GM19193 (cell line): Measurements from ENCODE around the gene PTCD3.

ENCODE experiments used
- POLR2A ChIP-seq: IDR thresholded peaks from 4 replicates; pipeline ENCODE4 v1.6.1; 2011; ENCODE audit not compliant: insufficient read depth, insufficient read length; ENCODE audit errors: extremely low read depth

The PTCD3 gene

DNA sequence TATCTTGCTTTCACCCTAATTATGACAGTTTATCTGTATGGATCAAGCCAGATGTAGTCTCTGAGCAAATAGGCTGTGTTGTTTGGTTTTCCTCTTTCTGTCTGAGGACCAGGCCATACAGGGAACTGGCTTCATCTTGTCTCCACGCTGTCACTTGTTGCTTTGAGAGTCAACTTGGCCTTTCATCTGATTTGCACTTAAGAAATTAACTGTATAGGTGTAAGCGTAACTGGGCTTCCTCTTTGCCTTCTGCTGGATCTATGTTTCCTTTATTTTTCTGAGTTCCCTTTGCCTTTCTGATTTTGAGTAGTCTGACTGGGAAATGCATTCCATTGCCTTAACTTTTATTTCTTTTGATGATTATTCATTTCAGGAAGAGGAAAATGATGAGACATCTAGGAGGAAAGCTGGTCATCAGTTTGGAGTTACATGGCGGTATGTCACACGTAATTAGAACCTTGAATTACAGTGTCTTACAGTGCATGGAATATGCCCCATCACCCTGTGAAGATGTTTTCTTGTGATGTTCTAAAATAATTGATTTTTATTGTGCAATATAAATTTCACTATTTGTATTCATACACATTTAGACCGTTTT, 17.4 kb downstream of the PTCD3 start:
- TF ChIP-seq POLR2A: no peak

DNA sequence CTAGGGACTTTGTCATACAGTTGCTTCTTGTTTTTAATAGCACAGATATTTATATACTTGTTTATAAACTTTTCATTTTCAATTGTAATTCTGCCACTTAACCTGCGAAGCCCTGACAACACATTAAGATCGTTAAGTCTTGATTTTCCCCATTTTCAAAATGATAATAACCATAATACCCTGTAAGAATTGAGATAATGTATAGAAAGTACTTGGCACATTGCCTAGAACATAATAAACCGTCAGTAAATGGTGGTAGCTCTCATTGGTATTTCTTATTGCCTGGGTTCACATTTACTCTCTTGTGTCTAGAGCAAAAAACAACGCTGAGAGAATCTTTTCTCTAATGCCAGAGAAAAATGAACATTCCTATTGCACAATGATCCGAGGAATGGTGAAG, 18.6 kb downstream of the PTCD3 start:
- TF ChIP-seq POLR2A: no peak

DNA sequence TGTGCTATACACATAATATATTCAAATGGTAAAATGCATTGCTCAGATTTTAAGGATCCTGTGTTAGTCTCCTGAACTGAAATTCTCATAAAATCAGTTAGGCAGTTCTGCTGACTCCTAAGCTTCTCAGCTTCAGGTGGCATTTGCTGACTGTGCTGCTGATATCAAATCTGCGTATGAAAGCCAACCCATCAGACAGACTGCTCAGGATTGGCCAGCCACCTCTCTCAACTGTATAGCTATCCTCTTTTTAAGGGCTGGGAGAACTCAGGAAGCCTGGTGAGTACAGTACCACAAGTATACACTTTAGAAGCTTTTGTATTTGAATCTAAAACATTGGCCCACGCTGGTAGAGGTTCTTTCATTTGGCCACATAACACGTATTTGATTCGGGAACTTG, 28.7 kb downstream of the PTCD3 start:
- no peak for TF ChIP-seq POLR2A

DNA sequence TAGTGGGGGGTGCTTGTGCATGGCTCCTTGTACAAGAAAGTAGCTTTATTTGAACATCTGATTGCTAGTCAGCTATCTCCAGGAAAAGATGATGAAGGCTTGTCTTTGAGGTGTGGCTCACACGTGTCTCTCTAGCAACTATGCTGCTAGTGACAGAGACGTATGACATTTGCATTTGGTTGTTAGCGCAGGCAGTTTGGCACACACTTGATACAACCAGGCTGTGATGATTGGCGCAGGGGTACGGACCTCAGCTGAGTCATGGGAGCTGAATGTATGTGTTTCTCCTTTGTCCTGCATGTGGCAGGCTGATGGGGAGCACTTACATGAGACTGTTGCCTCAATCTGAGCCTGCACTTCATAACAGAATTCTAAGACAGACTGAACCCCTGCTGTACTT, 29.6 kb downstream of the PTCD3 start:
- no peak for TF ChIP-seq POLR2A

DNA sequence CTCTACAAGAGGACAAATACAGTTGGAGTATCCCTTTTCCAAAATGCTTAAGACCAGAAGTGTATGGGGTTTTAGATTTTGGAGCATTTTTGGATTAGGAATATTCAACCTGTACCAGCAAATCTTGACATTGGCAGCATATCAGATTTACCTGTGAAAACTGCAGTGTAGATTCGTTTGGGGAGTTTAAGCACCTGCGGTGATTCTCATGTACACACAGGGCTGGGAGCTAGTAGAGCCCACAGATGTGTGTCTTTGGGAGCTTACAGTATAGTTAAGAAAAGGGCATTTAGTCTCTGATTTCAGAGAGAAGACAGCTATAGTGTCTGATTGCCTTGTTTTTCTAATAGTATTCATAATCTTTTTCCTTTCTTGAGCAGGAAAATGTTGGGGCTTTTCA, 30.1 kb downstream of the PTCD3 start:
- no peak for TF ChIP-seq POLR2A

DNA sequence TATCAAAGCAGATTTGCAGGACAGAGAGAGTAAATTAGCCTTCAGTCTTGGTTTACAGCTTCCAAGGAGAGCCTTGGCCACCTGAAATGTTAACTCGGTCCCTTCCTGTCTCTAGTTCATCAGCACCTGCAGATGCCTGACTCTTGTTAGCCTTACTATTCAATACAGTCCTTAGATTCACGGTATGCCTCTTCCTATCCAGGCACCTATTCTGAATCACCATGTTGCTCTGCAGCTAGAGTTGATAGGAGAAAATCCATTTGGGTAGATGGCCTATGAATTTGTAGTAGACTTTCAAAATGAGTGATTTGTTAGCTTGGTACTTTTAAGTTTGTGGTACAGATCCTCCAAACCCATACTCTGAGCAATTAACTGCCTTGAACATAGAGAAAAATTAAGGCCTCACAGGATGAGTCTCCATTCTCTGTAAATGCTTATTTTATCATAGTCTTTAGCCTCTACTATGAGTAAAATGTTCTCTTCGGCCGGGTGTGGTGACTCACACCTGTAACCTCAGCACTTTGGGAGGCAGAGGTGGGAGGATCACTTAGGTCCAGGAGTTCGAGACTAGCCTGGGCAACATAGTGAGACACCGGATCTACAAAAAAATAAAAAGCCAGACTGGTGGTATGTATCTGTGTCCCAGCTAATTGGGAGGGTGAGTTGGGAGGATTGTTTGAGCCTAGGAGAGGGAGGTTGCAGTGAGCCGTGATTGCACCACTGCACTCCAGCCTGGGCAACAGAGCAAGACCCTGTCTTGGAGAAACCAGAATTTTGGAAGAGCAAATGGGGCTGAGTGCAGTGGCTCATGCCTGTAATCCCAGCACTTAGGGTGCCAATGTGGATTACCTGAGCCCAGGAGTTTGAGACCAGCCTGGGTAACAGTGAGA, 32.9 kb downstream of the PTCD3 start:
- no peak for TF ChIP-seq POLR2A

DNA sequence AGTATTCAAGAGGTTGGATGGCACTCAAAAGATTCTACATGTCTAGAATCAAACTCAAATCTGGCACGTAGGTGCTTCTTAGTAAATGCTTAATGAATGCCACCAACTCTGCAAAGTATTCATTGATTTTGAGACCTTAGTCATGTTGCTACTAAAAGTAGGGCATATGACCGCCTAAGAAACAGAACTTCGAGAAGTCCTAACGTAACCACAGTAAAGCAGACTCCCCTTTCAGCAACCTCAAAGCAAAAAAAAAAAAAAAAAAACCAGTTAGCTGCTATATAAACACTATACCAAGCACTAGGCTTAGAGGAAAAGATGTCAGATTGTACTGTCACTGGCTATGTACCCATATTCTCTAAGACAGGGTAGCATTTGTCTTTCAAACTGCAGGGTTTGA, 33.9 kb downstream of the PTCD3 start:
- no peak for TF ChIP-seq POLR2A

DNA sequence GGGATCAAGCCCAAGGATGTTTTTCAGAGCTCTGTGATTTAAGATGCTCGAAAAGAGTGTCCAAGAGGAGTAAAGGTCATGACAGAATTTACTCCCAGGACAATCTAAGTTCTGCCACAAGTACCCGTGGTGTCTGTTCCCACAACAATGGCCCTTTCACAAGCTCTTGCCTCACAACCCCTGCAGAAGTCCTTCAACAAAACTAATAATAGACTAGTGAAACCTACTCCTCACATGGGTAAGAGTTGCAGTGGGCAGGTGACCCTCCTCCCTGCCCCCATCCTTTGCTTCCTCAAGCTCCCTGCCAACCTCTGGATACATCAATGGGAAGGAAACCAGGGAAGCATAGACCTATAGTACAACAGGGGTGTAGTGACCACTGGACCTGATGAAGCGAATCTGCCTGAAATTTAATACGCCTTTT, 34.9 kb downstream of the PTCD3 start:
- no peak for TF ChIP-seq POLR2A

DNA sequence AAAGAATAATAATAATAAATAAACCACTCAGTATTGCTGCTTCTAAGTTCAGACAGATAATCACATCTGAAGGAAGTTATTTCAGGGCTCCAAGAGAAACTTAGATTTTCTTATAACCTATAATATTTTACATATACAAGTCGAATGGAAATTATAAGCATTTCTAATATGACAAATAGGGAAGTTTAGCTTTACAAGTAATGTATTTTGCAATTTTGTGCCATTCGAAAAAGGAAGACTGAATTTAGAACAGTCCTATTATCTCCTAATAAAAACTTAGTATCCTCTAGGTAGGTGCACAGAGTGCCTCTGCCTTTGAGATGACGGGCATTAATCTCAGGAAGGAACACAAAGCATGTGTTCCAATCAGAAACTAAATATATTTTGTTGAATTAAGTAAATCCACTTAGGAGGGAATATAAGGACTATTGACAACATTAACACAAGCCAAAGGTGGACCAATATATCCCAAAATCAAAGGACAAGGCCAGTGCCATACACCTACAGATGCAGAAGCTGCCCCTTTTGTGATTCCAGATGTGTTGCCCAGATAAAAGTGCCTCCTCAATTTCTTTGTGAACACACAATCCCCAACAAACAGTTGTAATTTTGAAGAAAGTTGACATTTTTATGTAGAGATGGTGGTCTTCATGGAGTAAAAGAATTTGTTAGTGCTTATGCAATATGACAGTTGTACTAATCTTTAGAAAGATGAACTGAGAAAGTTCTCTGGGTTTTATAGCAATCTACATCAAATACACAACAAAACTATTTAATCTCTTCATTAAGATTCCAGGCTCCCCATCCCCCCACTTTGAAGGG, 36.6 kb downstream of the PTCD3 start:
- TF ChIP-seq POLR2A: no peak

DNA sequence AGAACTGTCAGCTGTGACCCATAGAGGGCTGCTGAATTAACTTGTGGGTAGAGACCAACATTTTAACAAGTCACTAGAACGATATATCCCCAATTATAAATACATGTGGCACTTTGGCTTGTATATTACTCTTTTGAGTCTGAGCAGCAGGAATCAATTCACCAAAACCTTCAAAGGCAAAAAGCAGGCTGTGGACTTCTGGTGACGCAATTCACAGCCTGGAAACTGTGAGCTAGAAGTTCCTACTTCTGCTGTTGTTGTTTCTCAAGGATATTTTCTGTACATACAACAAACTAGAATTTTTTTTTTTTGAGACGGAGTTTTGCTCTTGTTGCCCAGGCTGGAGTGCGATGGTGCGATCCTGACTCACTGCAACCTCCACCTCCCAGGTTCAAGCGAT, 37.3 kb downstream of the PTCD3 start:
- no peak for TF ChIP-seq POLR2A

DNA sequence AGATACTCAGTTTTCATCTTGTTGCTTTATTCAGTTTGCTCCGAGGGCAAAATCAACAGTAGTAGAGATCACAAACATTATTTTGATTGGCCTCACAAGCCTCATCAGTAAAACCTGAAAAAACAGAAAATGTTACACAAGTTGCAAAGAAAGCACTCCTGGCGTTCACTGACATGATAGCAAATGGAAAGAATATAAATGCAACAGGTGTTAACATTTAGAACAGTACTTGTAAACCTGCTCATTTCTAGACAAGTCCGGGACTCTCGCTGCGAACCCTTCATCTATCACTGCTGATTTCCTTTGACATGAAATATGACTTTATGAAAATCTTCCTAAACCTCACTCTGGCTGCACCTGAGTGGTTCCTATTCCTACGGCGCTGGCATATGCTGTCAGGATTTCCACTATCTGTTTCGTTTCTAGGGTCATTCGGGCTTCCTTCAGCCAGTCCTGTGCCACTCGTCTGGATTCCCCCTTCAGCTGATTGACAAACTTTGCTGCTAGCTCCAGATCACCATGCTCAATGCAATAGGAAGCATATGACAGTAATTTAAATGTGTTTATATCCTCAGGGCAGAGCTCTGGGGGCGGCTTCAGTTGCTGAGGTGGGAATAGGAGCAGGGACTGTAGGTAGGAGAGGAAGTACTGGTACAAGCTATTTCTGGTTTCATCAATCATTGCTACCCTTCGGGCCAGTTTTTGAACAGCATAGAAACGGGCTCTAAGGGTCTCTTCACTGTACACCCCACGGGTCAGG, 38.1 kb downstream of the PTCD3 start:
- TF ChIP-seq POLR2A: no peak

DNA sequence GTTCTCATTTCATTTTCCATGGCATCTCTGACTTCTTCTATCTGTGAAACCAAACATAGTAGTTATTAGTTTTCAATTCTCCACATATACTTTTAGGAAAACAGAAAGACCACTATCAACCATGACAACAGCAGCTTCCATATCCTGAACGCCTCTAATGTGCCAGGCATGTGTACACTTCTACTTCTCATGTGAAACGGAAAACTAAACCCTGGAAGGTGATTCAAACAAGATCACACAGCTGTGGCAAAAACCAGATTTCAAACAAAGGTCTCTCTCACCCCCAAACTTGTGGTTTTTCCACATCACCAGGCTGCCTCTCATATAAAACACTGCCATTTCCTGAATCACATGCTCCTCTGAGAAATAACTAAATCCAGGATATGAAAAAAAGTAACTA, 41.8 kb downstream of the PTCD3 start:
- no peak for TF ChIP-seq POLR2A

DNA sequence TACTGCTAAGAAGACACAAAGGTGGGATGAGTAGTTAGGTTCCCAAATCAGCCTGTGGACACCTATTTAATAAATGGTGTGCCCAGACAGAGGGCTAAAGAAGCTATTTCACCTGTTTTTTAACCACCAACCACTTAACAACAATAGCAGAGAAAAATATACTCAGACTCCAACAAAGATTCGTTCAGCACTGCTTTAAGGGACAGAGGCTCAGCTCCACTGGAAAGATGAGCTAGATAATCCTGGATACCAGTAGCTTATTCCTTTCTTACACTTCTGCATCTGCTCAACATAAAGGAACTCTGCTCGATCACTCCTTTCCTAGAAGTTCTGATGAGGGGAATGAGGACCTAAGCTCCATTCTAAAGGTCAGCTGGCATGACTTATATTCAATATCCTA, 44.5 kb downstream of the PTCD3 start:
- TF ChIP-seq POLR2A: no peak

DNA sequence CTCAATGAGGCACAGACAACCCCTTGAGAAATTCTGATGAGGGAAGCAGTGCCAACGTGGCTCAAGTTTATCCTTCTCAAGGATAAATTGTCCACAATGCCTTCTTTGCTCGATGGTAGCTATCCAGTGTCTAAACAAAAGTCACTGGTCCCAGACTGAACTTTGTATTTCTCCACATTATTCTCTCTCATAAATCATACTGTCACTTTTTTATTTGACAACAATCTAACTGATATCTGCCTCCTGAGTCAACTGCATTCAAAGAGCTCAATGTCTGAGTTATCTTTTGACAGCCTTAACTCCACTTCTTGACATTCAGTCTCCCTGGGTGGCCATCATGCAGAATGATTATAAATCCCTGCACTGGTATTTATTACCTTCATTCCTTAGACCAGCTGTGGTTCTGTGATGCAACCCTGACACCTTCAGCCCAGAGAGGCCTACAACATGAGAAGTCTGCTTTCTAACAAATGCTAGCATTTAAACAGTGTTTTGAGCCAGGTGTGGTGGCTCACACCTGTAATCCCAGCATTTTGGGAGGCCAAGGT, 51.0 kb downstream of the PTCD3 start:
- no peak for TF ChIP-seq POLR2A
